ENCODE data around the gene INTS15.
"Not testable (repeated sequence)": the region's sequence is repeated elsewhere in the genome, so short reads cannot be mapped to it uniquely, and the experiment has no call there.

- not testable (repeated sequence) for TF ChIP-seq CTCF (conservative IDR thresholded peaks at IDR 0.05; ENCODE audit: low read depth in 2 of 2); EZH2 (IDR thresholded peaks at IDR 0.05; ENCODE audit: low read depth, unreplicated experiment); POLR2AphosphoS5 (IDR thresholded peaks at IDR 0.05; ENCODE audit: low read depth); REST (IDR thresholded peaks at IDR 0.05; ENCODE audit: unreplicated experiment); JUNB (IDR thresholded peaks at IDR 0.05; ENCODE audit: unreplicated experiment)
Measured at GRCh38 chr7:6576867-6577368, 12.9 kb upstream of the INTS15 start.

All from GM23338 (cell line).